Endometrial microvascular endothelial cells (primary cell): Measurements from ENCODE around the gene COL9A1. TPM values are rescaled to one million over a fixed set of nuclear protein-coding genes. Genes with fewer than 3 reads are reported as not detected.

Experiments used
- in situ Hi-C: cut with HindIII; loops from 2 replicates; pipeline ENCODE4 v1.10.0; 2017; ENCODE audit warnings: low sequenced_read_pairs, low pct_unique_long_range_greater_than_20kb; ENCODE audit errors: inconsistent ontology term
- total RNA-seq: library from RNA; depleted of rRNA; stranded (reverse); fragments of >200 nt; gene quantifications from one replicate; pipeline ENCODE4 v1.2.3, GENCODE V29; 2015; ENCODE audit errors: inconsistent ontology term

Gene COL9A1
- total RNA-seq, 1 donor from 2014 or later, result not detected

- in situ Hi-C loops, result no loop called here
Observed at GRCh38 chr6:70246118-70246517, 56.8 kb downstream of the COL9A1 start.

GRCh38 chr6:70241991-70242420 lies 60.9 kb downstream of the COL9A1 start:
- in situ Hi-C loops, result no loop called here

- in situ Hi-C loops, result no loop called here
Observed at GRCh38 chr6:70241031-70241430, 61.9 kb downstream of the COL9A1 start.

- in situ Hi-C loops, result no loop called here
Observed at GRCh38 chr6:70236343-70236742, 66.5 kb downstream of the COL9A1 start.

- in situ Hi-C loops, result no loop called here
Observed at GRCh38 chr6:70234561-70235236, 68.2 kb downstream of the COL9A1 start.

- in situ Hi-C loops, result no loop called here
Observed at GRCh38 chr6:70231311-70231710, 71.6 kb downstream of the COL9A1 start.

- in situ Hi-C loops, result no loop called here
Observed at GRCh38 chr6:70225055-70225454, 77.8 kb downstream of the COL9A1 start.

GRCh38 chr6:70222439-70222749 lies 80.5 kb downstream of the COL9A1 start:
- in situ Hi-C loops, result no loop called here

- in situ Hi-C loops, result no loop called here
Observed at GRCh38 chr6:70221715-70222438, 81.0 kb downstream of the COL9A1 start.

GRCh38 chr6:70221025-70221714 lies 81.7 kb downstream of the COL9A1 start:
- in situ Hi-C loops, result no loop called here

- in situ Hi-C loops, result no loop called here
Observed at GRCh38 chr6:70219943-70220613, 82.8 kb downstream of the COL9A1 start.

GRCh38 chr6:70216767-70217166 lies 86.1 kb downstream of the COL9A1 start:
- in situ Hi-C loops, result no loop called here

GRCh38 chr6:70215460-70216108 lies 87.3 kb downstream of the COL9A1 start:
- in situ Hi-C loops, result no loop called here

- in situ Hi-C loops, result no loop called here
Observed at GRCh38 chr6:70210462-70210861, 92.4 kb downstream of the COL9A1 start.

- in situ Hi-C loops, result no loop called here
Observed at GRCh38 chr6:70208235-70208790, 94.6 kb downstream of the COL9A1 start.

GRCh38 chr6:70198785-70199184 lies 104.1 kb downstream of the COL9A1 start:
- in situ Hi-C loops, result no loop called here

GRCh38 chr6:70196531-70196930 lies 106.4 kb downstream of the COL9A1 start:
- in situ Hi-C loops, result no loop called here

GRCh38 chr6:70194421-70194820 lies 108.5 kb downstream of the COL9A1 start:
- in situ Hi-C loops, result no loop called here

GRCh38 chr6:70188202-70188601 lies 114.7 kb downstream of the COL9A1 start:
- in situ Hi-C loops, result no loop called here
